IMR-90 (cell line): ENCODE measurements around the gene FBXW7. TPM values are rescaled to one million over a fixed set of nuclear protein-coding genes. Genes with fewer than 3 reads are reported as not detected.

Experiments
- ATAC-seq: fragments of 200-7000 bp; cut with Tn5 transposase; 2 replicates; pipeline ENCODE4 v1.9.1; 2020; ENCODE audit warnings: low read depth, mild to moderate bottlenecking, moderate library complexity
- BruUV-seq: library from RNA; stranded (reverse); fragments of 400-500 nt; replicated peaks from 2 replicates; lab custom pipeline; 2021; lab: Mats Ljungman, UMichigan
- CTCF ChIA-PET: fragments of 300-600 bp; formaldehyde crosslinking; extraction: SDS; loops from one replicate; lab custom pipeline; 2021; ENCODE audit warnings: antibody characterized with exemption; lab: Yijun Ruan, JAX
- POLR2A ChIA-PET: fragments of 300-600 bp; sonication (Branson Sonifier 250); formaldehyde crosslinking; loops from one replicate; lab custom pipeline; 2022; ENCODE audit warnings: antibody characterized with exemption; ENCODE audit not compliant: unreplicated experiment; lab: Charles Lee
- DNase-seq: peaks from one replicate; pipeline ENCODE4 v3.0.0; 2013
- H2AFZ ChIP-seq: replicated peaks from 2 replicates; pipeline ENCODE3; 2013; ENCODE audit warnings: low read length, mild to moderate bottlenecking; ENCODE audit not compliant: poor library complexity
- H2AK5ac ChIP-seq: 2 replicates; pipeline ENCODE4 v1.6.1; 2013; ENCODE audit warnings: low read depth, low read length, inconsistent platforms
- H2AK9ac ChIP-seq: replicated peaks from 2 replicates; pipeline ENCODE3; 2013; ENCODE audit warnings: mild to moderate bottlenecking, low read depth, low read length, moderate library complexity; ENCODE audit not compliant: poor library complexity
- H2BK120ac ChIP-seq: 2 replicates; pipeline ENCODE4 v1.6.1; 2013; ENCODE audit warnings: low read depth, low read length, inconsistent platforms
- H2BK15ac ChIP-seq: 3 replicates; pipeline ENCODE4 v1.6.1; 2013; ENCODE audit warnings: low read depth, low read length, inconsistent platforms
- H2BK20ac ChIP-seq: 2 replicates; pipeline ENCODE4 v1.6.1; 2013; ENCODE audit warnings: low read depth, mild to moderate bottlenecking, inconsistent platforms, low read length, moderate library complexity
- H2BK5ac ChIP-seq: 2 replicates; pipeline ENCODE4 v1.6.1; 2013; ENCODE audit warnings: mild to moderate bottlenecking, low read depth, low read length, inconsistent platforms; ENCODE audit not compliant: poor library complexity, severe bottlenecking
- H3K14ac ChIP-seq: replicated peaks from 2 replicates; pipeline ENCODE4 v1.6.1; 2013; ENCODE audit warnings: low read depth, low read length, inconsistent platforms
- H3K18ac ChIP-seq: 2 replicates; pipeline ENCODE4 v1.6.1; 2013; ENCODE audit warnings: low read depth, low read length, control low read depth
- H3K23ac ChIP-seq: 2 replicates; pipeline ENCODE4 v1.6.1; 2013; ENCODE audit warnings: low read depth, low read length, inconsistent platforms
- H3K27ac ChIP-seq: 2 replicates; pipeline ENCODE4 v1.5.1; 2013; ENCODE audit warnings: mild to moderate bottlenecking, control low read depth, low read length; ENCODE audit not compliant: insufficient read depth
- H3K27me3 ChIP-seq: 2 replicates; pipeline ENCODE4 v1.6.1; 2013; ENCODE audit warnings: low read length; ENCODE audit not compliant: control insufficient read depth, insufficient read depth
- H3K36me3 ChIP-seq: 2 replicates; pipeline ENCODE4 v1.6.1; 2013; ENCODE audit warnings: low read length, mixed read lengths; ENCODE audit not compliant: control insufficient read depth, insufficient read depth
- H3K4ac ChIP-seq: 2 replicates; pipeline ENCODE4 v1.6.1; 2013; ENCODE audit warnings: low read depth, low read length, inconsistent platforms
- H3K4me1 ChIP-seq: 2 replicates; pipeline ENCODE4 v1.6.1; 2013; ENCODE audit warnings: low read length, mixed read lengths; ENCODE audit not compliant: control insufficient read depth, insufficient read depth
- H3K4me2 ChIP-seq: 2 replicates; pipeline ENCODE4 v1.6.1; 2013; ENCODE audit warnings: low read depth, mild to moderate bottlenecking, control low read depth, low read length, moderate library complexity
- H3K4me3 ChIP-seq: 2 replicates; pipeline ENCODE4 v1.5.1; 2013; ENCODE audit warnings: low read depth, mild to moderate bottlenecking, control low read depth, low read length, moderate library complexity; ENCODE audit not compliant: insufficient read depth
- H3K56ac ChIP-seq: 2 replicates; pipeline ENCODE4 v1.6.1; 2013; ENCODE audit warnings: low read length, inconsistent platforms; ENCODE audit not compliant: insufficient read depth; ENCODE audit errors: extremely low read depth
- H3K79me1 ChIP-seq, 2 experiments: 2 replicates each; pipeline ENCODE4 v1.6.1; 2013; ENCODE audit warnings: low read length in 2 of 2, inconsistent platforms in 1 of 2, low read depth in 1 of 2
- H3K9ac ChIP-seq: 2 replicates; pipeline ENCODE4 v1.6.1; 2013; ENCODE audit warnings: low read depth, low read length, control low read depth
- H3K9me1 ChIP-seq: 2 replicates; pipeline ENCODE4 v1.6.1; 2013; ENCODE audit warnings: low read length, inconsistent platforms; ENCODE audit not compliant: insufficient read depth
- H3K9me3 ChIP-seq: 2 replicates; pipeline ENCODE4 v1.6.1; 2013; ENCODE audit warnings: low read length; ENCODE audit not compliant: control insufficient read depth, insufficient read depth
- H4K20me1 ChIP-seq: 2 replicates; pipeline ENCODE4 v1.6.1; 2013; ENCODE audit warnings: low read length, inconsistent platforms; ENCODE audit not compliant: insufficient read depth
- H4K5ac ChIP-seq: 2 replicates; pipeline ENCODE4 v1.6.1; 2013; ENCODE audit warnings: mild to moderate bottlenecking, low read depth, low read length, control low read depth
- H4K8ac ChIP-seq, 2 experiments: 2 replicates each; pipeline ENCODE4 v1.6.1; 2013; ENCODE audit warnings: low read depth in 2 of 2, low read length in 2 of 2, control low read depth in 1 of 2, inconsistent platforms in 1 of 2
- H4K91ac ChIP-seq: 2 replicates; pipeline ENCODE4 v1.6.1; 2013; ENCODE audit warnings: low read depth, low read length, inconsistent platforms; ENCODE audit not compliant: insufficient read depth
- BHLHE40 ChIP-seq: fragments of 150-350 bp; IDR thresholded peaks from 2 replicates; pipeline ENCODE4 v1.6.1; 2016; ENCODE audit warnings: mild to moderate bottlenecking, low read depth, low read length
- CEBPB ChIP-seq: IDR thresholded peaks from 2 replicates; pipeline ENCODE4 v1.6.1; 2012; ENCODE audit warnings: low read depth, low read length, improper control_type of control experiment
- CHD1 ChIP-seq: IDR thresholded peaks from 2 replicates; pipeline ENCODE4 v1.6.1; 2012; ENCODE audit warnings: low read depth, low read length, improper control_type of control experiment
- CTCF ChIP-seq: conservative IDR thresholded peaks from 2 replicates; pipeline ENCODE4 v1.5.1; 2012; ENCODE audit warnings: mild to moderate bottlenecking, low read depth, low read length, improper control_type of control experiment
- ELK1 ChIP-seq: fragments of 150-350 bp; IDR thresholded peaks from 2 replicates; pipeline ENCODE4 v1.6.1; 2016; ENCODE audit warnings: low read depth, mild to moderate bottlenecking, low read length, moderate library complexity, borderline replicate concordance
- FOS ChIP-seq: fragments of 150-350 bp; IDR thresholded peaks from 2 replicates; pipeline ENCODE4 v1.6.1; 2016; ENCODE audit warnings: low read depth, low read length
- MAFK ChIP-seq: IDR thresholded peaks from 2 replicates; pipeline ENCODE4 v1.6.1; 2012; ENCODE audit warnings: low read depth, low read length, improper control_type of control experiment
- MAZ ChIP-seq: IDR thresholded peaks from 2 replicates; pipeline ENCODE4 v1.6.1; 2012; ENCODE audit warnings: low read depth, mild to moderate bottlenecking, low read length, improper control_type of control experiment, moderate library complexity, borderline replicate concordance
- MXI1 ChIP-seq: IDR thresholded peaks from 2 replicates; pipeline ENCODE4 v1.6.1; 2012; ENCODE audit warnings: low read depth, mild to moderate bottlenecking, low read length, moderate library complexity, borderline replicate concordance
- NFE2L2 ChIP-seq: fragments of 150-350 bp; IDR thresholded peaks from 2 replicates; pipeline ENCODE4 v1.6.1; 2016; ENCODE audit warnings: low read depth, mild to moderate bottlenecking, low read length
- RAD21 ChIP-seq: IDR thresholded peaks from 2 replicates; pipeline ENCODE4 v1.6.1; 2012; ENCODE audit warnings: low read length, improper control_type of control experiment
- RFX5 ChIP-seq: IDR thresholded peaks from 2 replicates; pipeline ENCODE4 v1.8.0; 2012; ENCODE audit warnings: low read depth, mild to moderate bottlenecking, low read length, moderate library complexity
- SMC3 ChIP-seq: fragments of 150-350 bp; IDR thresholded peaks from 2 replicates; pipeline ENCODE4 v1.6.1; 2016; ENCODE audit warnings: low read depth, mild to moderate bottlenecking, antibody characterized with exemption, low read length, moderate library complexity
- USF2 ChIP-seq: fragments of 150-350 bp; IDR thresholded peaks from 2 replicates; pipeline ENCODE4 v1.6.1; 2017; ENCODE audit warnings: mild to moderate bottlenecking, antibody characterized with exemption, low read length, low read depth
- WGBS, 2 experiments: methylation state at CpG; one replicate each; pipeline versions ENCODE4 v1.1.5 to v1.1.7; 2013; ENCODE audit warnings: missing lambda C conversion rate in 2 of 2; ENCODE audit not compliant: insufficient read length in 1 of 2; ENCODE audit errors: extremely low coverage in 2 of 2; 5-methylcytosine and 5-hydroxymethylcytosine counted together
- dilution Hi-C: fragments of 300-500 bp; cut with HindIII; formaldehyde crosslinking; loops from one replicate; pipeline ENCODE4 v1.14.3; 2018; ENCODE audit warnings: low sequenced_read_pairs; ENCODE audit not compliant: unreplicated experiment
- in situ Hi-C: fragments of 300-500 bp; cut with MboI; formaldehyde crosslinking; loops from 3 replicates; pipeline ENCODE4 v1.14.3; 2019; ENCODE audit warnings: low sequenced_read_pairs, inconsistent platforms, mixed read lengths
- intact Hi-C: fragments of 100-400 bp; cut with micrococcal nuclease; formaldehyde crosslinking; loops from 2 replicates; pipeline ENCODE4 v1.10.0; 2022
- polyA plus RNA-seq, 3 experiments: library from polyadenylated mRNA; depleted of rRNA; stranded (reverse); fragments of >200 nt; gene quantifications; 2 replicates each; pipeline ENCODE4 v1.2.3, GENCODE V29; 2012; ENCODE audit warnings: low replicate concordance in 1 of 3
- total RNA-seq: library from RNA; depleted of rRNA; stranded (reverse); fragments of >200 nt; gene quantifications from 2 replicates; pipeline ENCODE4 v1.2.3, GENCODE V29; 2012

Gene FBXW7
- total and polyA plus RNA-seq, 2 of the 4 experiments (the other 2 are of a cell fraction): 7.2 to 27.4 TPM

- H3K14ac ChIP-seq: no peak overlapping the region
- H3K27ac ChIP-seq: no peak overlapping the region
- peaks cover 18% of the 10 kb centered on the region for H4K20me1 ChIP-seq
- H2BK120ac ChIP-seq: no peak overlapping the region
- H4K91ac ChIP-seq: no peak overlapping the region
- intact Hi-C loops: loop anchor here (1.0 to 5.0 kb wide), 2 partner anchors 139 to 236 kb away; no protein-coding TSS in a partner anchor
- no peaks in the 10 kb centered on the region for H3K9me3 ChIP-seq
- H3K4ac ChIP-seq: no peak overlapping the region
- H3K27me3 ChIP-seq: no peaks in the 10 kb centered on the region
- DNase-seq (peak; percentile 93), ATAC-seq (peak; percentile 74)
- no peak overlapping the region for H3K56ac ChIP-seq
- H3K9me1 ChIP-seq: 0 out of 2 replicates have a peak, but pooled peaks cover 4% of the 10 kb centered on the region
- dilution Hi-C loops: no loop called here
- no CpG with 5 or more reads among the region's 1 CpG for WGBS, 2 experiments
- POLR2A ChIA-PET: interaction anchor here (0.6 kb wide), 1 partner anchor 84 kb away, joined by 3 read pairs; no protein-coding TSS in a partner anchor
- no peak overlapping the region for H2BK15ac ChIP-seq
- H2BK5ac ChIP-seq: no peak overlapping the region
- no peak overlapping the region for H4K5ac ChIP-seq
- H3K9ac ChIP-seq: no peak overlapping the region
- no peak overlapping the region for H2AK5ac ChIP-seq
- no peak overlapping the region for H2BK20ac ChIP-seq
- no peak overlapping the region for H3K18ac ChIP-seq
- H4K8ac ChIP-seq: no peak overlapping the region
- CTCF ChIA-PET: interaction anchor here (0.6 to 2.0 kb wide), 25 partner anchors 9 to 142 kb away, joined by 3 to 24 read pairs (median 3); no protein-coding TSS in a partner anchor
- peaks cover 3% of the 10 kb centered on the region; the same call in 1 of the 2 replicates for H3K4me1 ChIP-seq
- no peak overlapping the region for H2AK9ac ChIP-seq
- no peak overlapping the region for H3K4me2 ChIP-seq
- no peak overlapping the region for H3K23ac ChIP-seq
- H3K36me3 ChIP-seq: no peaks in the 10 kb centered on the region
- no peak overlapping the region for H2AFZ ChIP-seq
- peaks cover 16 to 27% of the 10 kb centered on the region in 2 experiments for H3K79me1 ChIP-seq
- no peak overlapping the region for H3K4me3 ChIP-seq
- no TSS peak for BruUV-seq
- in situ Hi-C loops: loop anchor here (10.0 kb wide), 1 partner anchor 234 kb away; no protein-coding TSS in a partner anchor
- TF ChIP-seq SMC3: peak; percentile 72
- TF ChIP-seq RAD21: peak; percentile 81
- TF ChIP-seq CTCF: peak; percentile 83
- no peak for TF ChIP-seq USF2
- TF ChIP-seq CEBPB: no peak
- no peak for TF ChIP-seq BHLHE40
- TF ChIP-seq MAFK: no peak
- TF ChIP-seq FOS: no peak
- no peak for TF ChIP-seq ELK1
- TF ChIP-seq NFE2L2: no peak
- no peak for TF ChIP-seq MAZ
- TF ChIP-seq MXI1: no peak
- TF ChIP-seq CHD1: no peak
- TF ChIP-seq RFX5: no peak
These were observed 35.0 kb downstream of the FBXW7 start for GRCh38 chr4:152500800-152501434.
